ENCODE results near the gene SERPINA3. TPM values are rescaled to one million over a fixed set of nuclear protein-coding genes. Genes with fewer than 3 reads are reported as not detected.
A peak's percentile ranks its signal among the peaks of the same experiment; 100 is the strongest.
"Not testable (repeated sequence)": the region's sequence is repeated elsewhere in the genome, so short reads cannot be mapped to it uniquely, and the experiment has no call there.

Gene SERPINA3
- total RNA-seq, 1 donor from 2014 or later = 5.2 TPM

DNA sequence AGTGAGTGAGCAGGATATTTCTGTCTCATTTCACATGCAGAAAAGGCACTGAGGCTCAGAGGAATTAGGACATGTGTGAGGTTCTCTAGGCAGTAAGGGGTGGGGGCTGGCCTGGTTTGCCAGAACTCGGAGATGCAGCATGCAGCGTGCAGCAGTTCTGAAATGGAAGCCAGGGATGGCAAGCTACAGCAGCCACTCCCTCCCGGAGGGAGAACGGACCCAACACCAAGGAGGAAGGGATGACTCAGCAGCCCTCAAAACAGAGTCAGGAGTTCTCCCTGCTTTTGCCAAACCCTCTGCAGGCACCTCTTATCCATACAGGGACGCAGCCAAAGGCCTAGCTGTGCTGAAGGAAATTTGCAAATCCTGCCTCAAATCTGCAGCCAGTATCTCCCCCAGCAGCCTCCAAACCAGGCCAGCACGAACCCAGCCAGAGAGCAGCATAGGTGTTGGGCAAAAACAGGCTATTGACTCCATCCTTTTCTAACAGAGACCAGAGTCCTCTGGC is 10.3 kb upstream of the SERPINA3 start:
- TF ChIP-seq, protein P1, sequence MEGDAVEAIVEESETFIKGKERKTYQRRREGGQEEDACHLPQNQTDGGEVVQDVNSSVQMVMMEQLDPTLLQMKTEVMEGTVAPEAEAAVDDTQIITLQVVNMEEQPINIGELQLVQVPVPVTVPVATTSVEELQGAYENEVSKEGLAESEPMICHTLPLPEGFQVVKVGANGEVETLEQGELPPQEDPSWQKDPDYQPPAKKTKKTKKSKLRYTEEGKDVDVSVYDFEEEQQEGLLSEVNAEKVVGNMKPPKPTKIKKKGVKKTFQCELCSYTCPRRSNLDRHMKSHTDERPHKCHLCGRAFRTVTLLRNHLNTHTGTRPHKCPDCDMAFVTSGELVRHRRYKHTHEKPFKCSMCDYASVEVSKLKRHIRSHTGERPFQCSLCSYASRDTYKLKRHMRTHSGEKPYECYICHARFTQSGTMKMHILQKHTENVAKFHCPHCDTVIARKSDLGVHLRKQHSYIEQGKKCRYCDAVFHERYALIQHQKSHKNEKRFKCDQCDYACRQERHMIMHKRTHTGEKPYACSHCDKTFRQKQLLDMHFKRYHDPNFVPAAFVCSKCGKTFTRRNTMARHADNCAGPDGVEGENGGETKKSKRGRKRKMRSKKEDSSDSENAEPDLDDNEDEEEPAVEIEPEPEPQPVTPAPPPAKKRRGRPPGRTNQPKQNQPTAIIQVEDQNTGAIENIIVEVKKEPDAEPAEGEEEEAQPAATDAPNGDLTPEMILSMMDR (IDR thresholded peaks at IDR 0.05; ENCODE audit: unreplicated experiment) = no peak
- Mint-ChIP-seq H3K4me1 (ENCODE audit: low read depth) (peaks cover 40% of the 10 kb centered on the region), H3K27me3 (no peaks in the 10 kb centered on the region), H3K9me3 (ENCODE audit: low read depth) (peaks cover 4% of the 10 kb centered on the region), H3K36me3 (ENCODE audit: insufficient read depth) (no peaks in the 10 kb centered on the region), H3K27ac (peak overlapping the region; percentile 73), H3K4me3 (ENCODE audit: low read depth) (no peak overlapping the region)
- DNase-seq (ENCODE audit: low spot score, unreplicated experiment) = no peak

DNA sequence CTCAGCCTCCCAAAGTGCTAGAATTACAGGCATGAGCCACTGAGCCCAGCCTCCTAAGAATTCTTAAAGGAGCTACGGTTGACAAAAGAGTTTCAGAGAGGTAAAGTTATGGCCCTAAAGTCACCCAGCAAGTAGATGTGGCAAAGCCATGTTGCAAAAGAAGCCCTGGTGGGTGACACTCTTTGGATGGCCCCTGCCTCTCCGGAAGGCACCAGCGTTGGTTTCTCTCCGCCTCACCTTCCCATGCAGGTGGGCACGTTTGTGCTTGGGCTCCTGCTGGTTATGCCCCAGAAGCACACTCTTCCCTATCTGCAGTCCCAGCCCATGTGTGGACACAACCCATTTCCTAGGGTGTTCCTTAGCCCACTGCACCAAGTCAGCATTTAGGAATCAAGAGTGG is 9.5 kb upstream of the SERPINA3 start:
- H3K9me3 Mint-ChIP-seq (ENCODE audit: low read depth) = peaks cover 4% of the 10 kb centered on the region
- no peak for DNase-seq (ENCODE audit: low spot score, unreplicated experiment)
- H3K4me3 Mint-ChIP-seq (ENCODE audit: low read depth) = no peak overlapping the region
- H3K36me3 Mint-ChIP-seq (ENCODE audit: insufficient read depth) = no peaks in the 10 kb centered on the region
- H3K27ac Mint-ChIP-seq = no peak overlapping the region
- peaks cover 36% of the 10 kb centered on the region for H3K4me1 Mint-ChIP-seq (ENCODE audit: low read depth)
- H3K27me3 Mint-ChIP-seq = no peaks in the 10 kb centered on the region
- TF ChIP-seq, protein P1 (IDR thresholded peaks at IDR 0.05; ENCODE audit: unreplicated experiment) = no peak

DNA sequence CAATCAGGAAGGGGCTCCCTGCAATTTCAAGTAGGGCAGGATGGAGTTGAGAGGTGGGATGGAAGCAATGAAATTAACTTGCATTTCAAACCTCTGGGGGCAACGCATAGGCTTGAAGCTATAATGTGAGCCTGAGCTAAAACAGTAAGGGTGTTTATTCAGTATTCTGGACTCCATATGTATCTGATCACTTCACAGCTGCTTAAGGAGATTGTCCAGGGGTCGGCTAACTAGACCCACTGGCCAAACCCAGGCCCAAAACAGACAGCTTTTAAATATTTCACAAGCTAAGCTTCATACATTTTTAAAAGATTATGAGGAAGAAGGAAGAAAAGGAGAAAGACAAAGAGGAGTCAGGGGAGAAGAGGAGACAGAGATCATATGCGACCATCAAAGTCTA is 6.8 kb upstream of the SERPINA3 start:
- Mint-ChIP-seq H3K27ac (no peak overlapping the region), H3K4me1 (ENCODE audit: low read depth) (peaks cover 13% of the 10 kb centered on the region), H3K27me3 (no peaks in the 10 kb centered on the region), H3K9me3 (ENCODE audit: low read depth) (peaks cover 4% of the 10 kb centered on the region), H3K36me3 (ENCODE audit: insufficient read depth) (no peaks in the 10 kb centered on the region), H3K4me3 (ENCODE audit: low read depth) (no peak overlapping the region)
- TF ChIP-seq, protein P1 (IDR thresholded peaks at IDR 0.05; ENCODE audit: unreplicated experiment) = no peak
- DNase-seq (ENCODE audit: low spot score, unreplicated experiment) = no peak

DNA sequence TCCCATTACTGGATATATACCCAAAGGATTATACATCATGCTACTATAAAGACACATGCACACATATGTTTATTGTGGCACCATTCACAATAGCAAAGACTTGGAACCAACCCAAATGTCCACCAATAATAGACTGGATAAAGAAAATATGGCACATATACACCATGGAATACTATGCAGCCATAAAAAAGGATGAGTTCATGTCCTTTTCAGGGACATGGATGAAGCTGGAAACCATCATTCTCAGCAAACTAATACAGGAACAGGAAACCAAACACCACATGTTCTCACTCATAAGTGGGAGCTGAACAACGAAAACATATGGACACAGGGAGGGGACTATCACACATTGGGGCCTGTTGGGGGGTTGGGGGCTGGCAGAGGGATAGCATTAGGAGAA is 3.2 kb upstream of the SERPINA3 start:
- H3K4me3 Mint-ChIP-seq (ENCODE audit: low read depth); DNase-seq (ENCODE audit: low spot score, unreplicated experiment); H3K9me3 Mint-ChIP-seq (ENCODE audit: low read depth); H3K36me3 Mint-ChIP-seq (ENCODE audit: insufficient read depth); H3K27ac Mint-ChIP-seq; H3K27me3 Mint-ChIP-seq: not testable (repeated sequence)
- peaks cover 13% of the 10 kb centered on the region for H3K4me1 Mint-ChIP-seq (ENCODE audit: low read depth)

DNA sequence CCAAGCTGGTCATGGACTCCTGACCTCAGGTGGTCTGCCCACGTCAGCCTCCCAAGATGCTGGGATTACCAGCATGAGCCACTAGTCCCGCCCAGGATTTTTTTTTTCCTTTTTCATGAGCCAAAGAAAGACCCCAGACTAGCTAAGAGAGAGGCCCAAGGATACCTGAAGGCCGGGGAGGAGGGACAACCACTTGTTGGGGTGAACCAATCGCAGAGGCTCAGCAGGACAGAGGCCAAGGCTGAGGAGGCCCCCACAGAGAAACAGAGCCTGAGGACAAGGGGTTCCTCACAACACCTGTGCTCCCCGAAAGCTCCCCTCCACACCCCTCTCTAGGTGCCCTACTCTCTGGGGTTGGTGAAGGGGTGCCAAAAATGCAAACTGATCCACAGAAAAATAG is 1.0 kb upstream of the SERPINA3 start:
- H3K4me3 Mint-ChIP-seq (ENCODE audit: low read depth) = no peak overlapping the region
- H3K9me3 Mint-ChIP-seq (ENCODE audit: low read depth) = no peaks in the 10 kb centered on the region
- H3K27ac Mint-ChIP-seq = no peak overlapping the region
- peaks cover 13% of the 10 kb centered on the region for H3K4me1 Mint-ChIP-seq (ENCODE audit: low read depth)
- DNase-seq (ENCODE audit: low spot score, unreplicated experiment) = no peak
- TF ChIP-seq, protein P1 (IDR thresholded peaks at IDR 0.05; ENCODE audit: unreplicated experiment) = no peak
- no peaks in the 10 kb centered on the region for H3K36me3 Mint-ChIP-seq (ENCODE audit: insufficient read depth)
- H3K27me3 Mint-ChIP-seq = no peaks in the 10 kb centered on the region
